Small intestine (tissue), 7 donors: ENCODE results near the gene MAGED2. TPM values are rescaled to one million over a fixed set of nuclear protein-coding genes. Genes with fewer than 3 reads are reported as not detected.
"Not testable (repeated sequence)": the region's sequence is repeated elsewhere in the genome, so short reads cannot be mapped to it uniquely, and the experiment has no call there.

ENCODE experiments used
- DNase-seq, 2 donors: peaks; one replicate each; pipeline versions ENCODE4 v3.0.0 to v3.0.0-alpha.2; 2013
- FAIRE-seq: peaks from 2 replicates; lab custom pipeline; 2012; peaks lifted over from hg19 to GRCh38; lab: Jason Lieb, UNC
- H3K27ac ChIP-seq, 3 donors: one replicate each; pipeline ENCODE4 v1.5.1; 2013; ENCODE audit warnings: low read length in 2 of 3, mild to moderate bottlenecking in 2 of 3, control low read depth in 1 of 3, inconsistent platforms in 1 of 3, low read depth in 1 of 3, moderate library complexity in 1 of 3
- H3K27me3 ChIP-seq, 3 donors: one replicate each; pipeline ENCODE4 v1.6.1; 2013; ENCODE audit warnings: low read length in 3 of 3, inconsistent platforms in 1 of 3; ENCODE audit not compliant: control insufficient read depth in 3 of 3, insufficient read depth in 3 of 3
- H3K36me3 ChIP-seq, 3 donors: one replicate each; pipeline ENCODE4 v1.6.1; 2013; ENCODE audit warnings: low read length in 3 of 3, inconsistent platforms in 1 of 3, low read depth in 1 of 3, mild to moderate bottlenecking in 1 of 3, moderate library complexity in 1 of 3; ENCODE audit not compliant: control insufficient read depth in 3 of 3, insufficient read depth in 2 of 3
- H3K4me1 ChIP-seq, 3 donors: one replicate each; pipeline ENCODE4 v1.6.1; 2013; ENCODE audit warnings: low read length in 2 of 3, inconsistent platforms in 1 of 3, low read depth in 1 of 3, mild to moderate bottlenecking in 1 of 3, moderate library complexity in 1 of 3; ENCODE audit not compliant: control insufficient read depth in 3 of 3, insufficient read depth in 2 of 3
- H3K4me3 ChIP-seq, 3 donors: one replicate each; pipeline ENCODE4 v1.5.1; 2013; ENCODE audit warnings: low read length in 3 of 3, control low read depth in 1 of 3, inconsistent platforms in 1 of 3, low read depth in 1 of 3, mild to moderate bottlenecking in 1 of 3, moderate library complexity in 1 of 3
- H3K9me3 ChIP-seq, 2 donors: one replicate each; pipeline ENCODE4 v1.6.1; 2013; ENCODE audit warnings: low read depth in 1 of 2, low read length in 1 of 2; ENCODE audit not compliant: control insufficient read depth in 2 of 2, insufficient read depth in 1 of 2
- WGBS, 3 donors: extraction: QIAGEN DNeasy Blood & Tissue Kit; methylation state at CpG; one replicate each; pipeline ENCODE4 v1.1.7; 2013; 5-methylcytosine and 5-hydroxymethylcytosine counted together
- polyA plus RNA-seq, 4 donors: library from polyadenylated mRNA; stranded (reverse) in 3 of 4; unstranded in 1 of 4; fragments of 200-250 nt in 3 of 4; fragments of 120-200 nt in 1 of 4; gene quantifications; one replicate each; pipeline versions ENCODE4 v1.2.1 to v1.2.3, GENCODE V29; 2013
- donor health status: healthy with polysubstance abuse.
- donor health status: control.
- donor health status: control.
- donor health status: Bipolar disorder and iron deficiency.
- donor health status: healthy.

MAGED2 gene
- polyA plus RNA-seq, 4 donors = 42.2 to 292 (median 78.8) TPM

DNA sequence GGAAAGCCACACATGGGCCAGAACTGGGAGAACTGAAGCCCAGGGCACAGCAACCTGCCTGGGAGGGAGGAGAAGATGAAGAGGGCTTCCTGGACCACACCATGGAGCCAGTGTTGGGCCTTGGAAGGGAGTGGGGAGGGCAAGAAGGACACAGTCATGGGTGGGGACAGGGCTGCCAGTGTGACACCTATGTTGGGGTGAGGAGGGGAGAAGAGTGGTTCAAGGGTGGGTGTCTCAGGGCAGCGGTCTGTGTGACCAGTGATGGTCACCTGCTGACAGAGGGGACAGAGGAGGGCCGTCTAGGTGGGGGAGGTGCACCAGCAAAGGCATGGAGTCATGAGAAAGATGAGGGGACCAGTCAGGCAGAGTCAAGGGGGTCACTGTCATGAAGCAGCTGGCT, 13.8 kb downstream of the MAGED2 start:
- WGBS, 3 donors = 59 to 85% (median 84%) methylated on average over 2 of the region's 2 CpGs
- FAIRE-seq (no peak), DNase-seq (no peak)
- no peaks in the 10 kb centered on the region for H3K36me3 ChIP-seq
- no peaks in the 10 kb centered on the region for H3K9me3 ChIP-seq
- no peaks in the 10 kb centered on the region for H3K4me1 ChIP-seq
- no peaks in the 10 kb centered on the region for H3K27me3 ChIP-seq
- no peak overlapping the region for H3K4me3 ChIP-seq
- H3K27ac ChIP-seq = no peak overlapping the region

DNA sequence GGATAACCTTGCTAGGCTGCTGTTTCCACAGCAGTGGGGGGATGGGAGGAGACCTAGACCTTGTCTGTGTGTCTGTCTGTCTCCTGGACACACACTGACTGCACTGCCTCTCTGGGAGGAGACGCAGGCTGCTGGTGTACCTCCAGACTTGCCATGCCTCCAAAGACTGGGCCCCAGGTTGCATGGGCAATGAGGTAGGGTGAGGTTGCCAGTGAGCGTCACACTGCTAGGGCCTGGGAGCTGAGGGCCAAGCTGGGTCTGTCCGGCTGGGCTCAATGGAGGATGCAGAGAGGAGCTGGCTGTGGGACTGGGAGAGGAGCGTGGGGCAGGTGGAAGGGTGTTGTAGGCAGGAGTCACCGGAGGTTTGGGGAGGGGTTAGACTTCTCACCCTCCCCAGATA, 16.6 kb downstream of the MAGED2 start:
- DNase-seq (no peak), FAIRE-seq (no peak)
- Histone ChIP-seq H3K27ac (no peak overlapping the region), H3K9me3 (no peaks in the 10 kb centered on the region), H3K36me3 (no peaks in the 10 kb centered on the region), H3K27me3 (no peaks in the 10 kb centered on the region), H3K4me3 (no peak overlapping the region), H3K4me1 (no peaks in the 10 kb centered on the region)
- WGBS, 3 donors = 75 to 92% (median 90%) methylated on average over 4 to 5 of the region's 5 CpGs

DNA sequence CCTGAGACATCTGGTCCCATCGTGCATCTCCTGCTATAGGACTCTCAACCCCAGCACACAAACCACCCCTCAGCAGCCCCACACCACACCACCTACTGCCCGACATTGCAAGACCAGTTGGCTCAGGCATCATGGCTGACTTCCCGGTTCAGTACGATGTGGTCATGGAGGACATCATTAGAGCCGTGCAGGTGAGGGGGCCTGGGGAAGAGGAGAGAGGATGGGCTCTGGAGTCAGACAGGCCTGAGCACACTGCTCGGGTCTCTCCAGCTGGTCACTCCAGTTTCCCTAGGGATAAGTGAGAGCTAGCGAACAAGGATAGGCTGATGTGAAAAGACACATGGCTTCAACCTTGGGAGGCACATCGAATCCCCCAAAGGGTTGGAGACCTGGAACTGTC, 17.2 kb downstream of the MAGED2 start:
- no peaks in the 10 kb centered on the region for H3K27me3 ChIP-seq
- H3K4me1 ChIP-seq = no peaks in the 10 kb centered on the region
- H3K27ac ChIP-seq = no peak overlapping the region
- 93 to 97% (median 95%) methylated on average over 8 of the region's 8 CpGs for WGBS, 3 donors
- H3K9me3 ChIP-seq = no peaks in the 10 kb centered on the region
- FAIRE-seq (no peak), DNase-seq (no peak)
- no peaks in the 10 kb centered on the region for H3K36me3 ChIP-seq
- H3K4me3 ChIP-seq = no peak overlapping the region

DNA sequence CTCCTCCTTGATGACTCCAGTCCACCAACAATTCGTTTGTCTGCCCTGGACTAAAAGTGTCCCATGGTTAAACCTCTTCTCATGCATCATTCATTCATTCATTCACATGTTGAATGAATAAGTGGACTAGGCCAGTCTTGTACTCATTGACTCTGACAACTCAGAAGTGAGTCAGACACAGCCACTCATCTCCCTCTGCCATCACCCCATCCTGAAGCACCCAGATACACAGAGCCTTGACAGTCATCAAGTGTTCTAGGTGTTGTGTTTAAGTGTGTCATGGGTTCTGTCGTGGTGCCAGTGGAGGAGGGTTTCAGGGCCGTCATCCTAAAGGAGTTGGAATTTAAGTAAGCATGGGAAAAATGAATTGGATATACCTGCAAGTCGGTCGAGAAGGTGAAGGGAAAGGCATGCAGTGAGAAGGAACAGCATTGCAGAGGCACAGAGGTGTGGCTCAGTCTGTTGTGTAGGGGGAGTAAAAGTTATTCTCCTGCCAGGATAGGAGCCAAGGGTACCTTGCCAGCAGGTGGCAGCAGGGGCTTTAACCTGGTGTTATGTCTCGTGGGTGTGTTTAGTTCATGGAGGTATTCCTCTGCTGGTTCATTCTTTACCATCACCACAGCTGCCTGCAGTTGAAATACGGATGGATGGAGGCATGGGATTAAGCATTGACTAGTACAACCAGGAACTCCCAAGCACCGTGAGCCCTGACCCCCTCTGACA, 18.3 kb downstream of the MAGED2 start:
- 52 to 77% (median 63%) methylated on average over 8 of the region's 8 CpGs for WGBS, 3 donors
- Histone ChIP-seq H3K27ac (no peak overlapping the region), H3K9me3 (no peaks in the 10 kb centered on the region), H3K36me3 (no peaks in the 10 kb centered on the region), H3K27me3 (no peaks in the 10 kb centered on the region), H3K4me3 (no peak overlapping the region), H3K4me1 (no peaks in the 10 kb centered on the region)
- FAIRE-seq (no peak), DNase-seq (no peak)

DNA sequence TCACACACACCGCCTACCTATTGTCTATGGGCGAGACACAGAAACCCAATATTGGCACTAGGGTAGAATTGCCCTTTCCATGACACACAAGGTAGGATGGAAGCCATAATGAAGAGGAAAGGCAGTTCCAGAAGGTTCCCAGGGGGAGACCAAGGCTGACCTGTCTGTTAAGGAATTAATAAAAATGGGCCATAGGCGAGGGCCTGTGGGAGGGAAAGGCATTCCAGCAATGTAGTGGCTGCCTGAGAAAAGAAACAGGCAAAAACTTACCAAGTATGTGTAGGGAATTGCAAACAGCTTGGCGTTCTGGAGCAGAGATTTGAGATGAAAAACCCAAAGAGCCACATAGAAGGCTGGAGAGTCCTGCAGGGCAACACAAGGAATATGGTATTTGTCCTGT, 19.1 kb downstream of the MAGED2 start:
- H3K4me1 ChIP-seq = no peaks in the 10 kb centered on the region
- no peaks in the 10 kb centered on the region for H3K27me3 ChIP-seq
- whole genome bisulfite sequencing, 3 donors = 66 to 89% (median 74%) methylated on average over 4 of the region's 4 CpGs
- DNase-seq (no peak), FAIRE-seq (no peak)
- no peak overlapping the region for H3K4me3 ChIP-seq
- no peaks in the 10 kb centered on the region for H3K36me3 ChIP-seq
- no peak overlapping the region for H3K27ac ChIP-seq
- H3K9me3 ChIP-seq = no peaks in the 10 kb centered on the region

DNA sequence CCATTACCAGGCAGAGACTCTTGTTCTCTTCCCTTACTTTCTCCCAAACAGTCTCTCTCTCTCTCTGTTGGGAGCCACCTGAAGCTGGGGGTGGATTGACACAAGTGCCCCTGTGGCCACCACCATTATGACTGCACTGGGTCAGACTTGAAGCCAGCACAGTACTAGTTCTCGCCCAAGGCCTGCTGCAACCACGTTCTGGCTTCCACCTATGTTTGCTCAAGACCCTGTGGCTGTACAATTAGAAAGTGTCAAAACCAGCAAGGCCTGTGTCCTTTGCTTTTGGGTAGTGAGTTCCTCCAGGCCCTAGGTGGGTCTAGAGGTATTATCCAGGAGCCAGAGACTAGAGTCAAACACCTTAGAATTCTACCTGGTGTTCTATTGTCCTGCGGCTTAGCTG, 31.0 kb downstream of the MAGED2 start:
- no peak for DNase-seq

DNA sequence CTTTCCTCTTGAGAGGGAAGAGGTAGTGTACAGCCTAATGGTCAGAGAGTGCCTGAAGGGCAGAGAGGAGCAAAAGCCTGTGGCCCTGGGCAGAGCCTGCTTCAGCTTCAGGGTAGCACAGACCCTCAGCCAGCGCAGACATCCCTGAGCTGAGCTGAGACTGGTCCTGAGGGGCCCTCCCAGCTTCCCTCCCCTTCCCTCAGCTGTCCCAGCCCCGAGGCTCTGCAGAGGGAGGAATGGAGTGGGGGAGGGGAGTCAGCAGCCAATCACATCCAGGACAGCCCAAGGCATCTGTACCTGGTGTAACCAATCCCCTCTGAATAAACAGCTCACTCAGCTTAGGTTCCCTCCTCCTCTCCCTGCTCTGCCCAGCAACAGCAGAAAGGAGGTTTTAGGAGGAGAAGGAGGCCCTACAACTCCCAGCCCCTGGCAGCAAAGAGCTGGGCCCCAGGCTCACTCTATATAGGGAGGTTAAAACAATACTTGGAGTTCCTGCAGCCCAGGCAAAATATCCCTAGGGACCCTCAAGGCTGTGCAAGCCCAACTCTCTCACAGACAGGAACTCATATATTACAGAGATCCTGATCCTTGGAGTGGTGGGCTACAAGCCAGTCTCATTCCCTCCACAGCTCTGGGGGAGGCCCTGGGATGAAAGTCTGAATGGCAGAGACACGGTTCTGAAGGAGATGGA, 33.8 kb downstream of the MAGED2 start:
- not testable (repeated sequence) for H3K36me3 ChIP-seq, H3K4me3 ChIP-seq, H3K27me3 ChIP-seq, DNase-seq, H3K9me3 ChIP-seq, FAIRE-seq, H3K4me1 ChIP-seq
- peak overlapping the region in 1 of 3 donors; percentile 19 for H3K27ac ChIP-seq
- 20 to 44% (median 42%) methylated on average over 1 to 3 of the region's 3 CpGs for WGBS, 3 donors

More for the DNA sequence above, 31.0 kb downstream of the MAGED2 start:
- Histone ChIP-seq H3K27ac (no peak overlapping the region), H3K4me1 (no peaks in the 10 kb centered on the region), H3K27me3 (no peaks in the 10 kb centered on the region), H3K36me3 (no peaks in the 10 kb centered on the region), H3K9me3 (no peaks in the 10 kb centered on the region), H3K4me3 (no peak overlapping the region)
- no peak for FAIRE-seq
- WGBS, 3 donors = 66 to 87% (median 71%) methylated on average over 3 of the region's 3 CpGs

DNA sequence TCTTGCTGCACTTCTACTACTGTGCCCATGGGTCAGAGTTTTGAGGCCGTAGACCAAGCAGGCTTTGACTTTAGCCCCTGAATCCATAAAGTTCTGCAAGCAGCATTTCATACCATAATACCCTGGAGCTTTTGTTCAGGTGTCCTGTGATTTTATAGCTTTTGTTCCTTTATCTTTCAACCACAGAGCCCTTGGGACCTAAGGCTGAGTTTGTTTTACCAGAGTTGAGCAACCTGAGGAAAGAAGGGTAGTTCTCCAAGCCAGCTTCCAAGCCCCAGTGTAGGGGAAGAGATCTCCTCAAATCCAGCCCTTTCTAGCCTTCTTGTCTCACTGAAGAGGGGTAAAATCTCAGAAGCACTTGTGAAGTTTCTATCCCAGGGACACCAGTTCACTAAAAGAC, 35.1 kb downstream of the MAGED2 start:
- Histone ChIP-seq H3K9me3 (no peaks in the 10 kb centered on the region), H3K36me3 (no peaks in the 10 kb centered on the region), H3K4me3 (no peak overlapping the region), H3K27ac (no peak overlapping the region), H3K4me1 (no peaks in the 10 kb centered on the region), H3K27me3 (no peaks in the 10 kb centered on the region)
- 31 to 76% (median 36%) methylated on average over 1 of the region's 1 CpG for WGBS, 3 donors
- peak in 1 of 2 donors; percentile 26 for DNase-seq
- FAIRE-seq = no peak
